SU-DHL-6 (cell line): ENCODE results near the gene SDC3.

Experiments
- CTCF ChIP-seq: fragments of 200-600 bp; sonication (generic); IDR thresholded peaks from one replicate; pipeline ENCODE4 v1.5.1; 2017; ENCODE audit warnings: antibody characterized with exemption, mild to moderate bottlenecking, low read length, moderate library complexity; ENCODE audit not compliant: insufficient read depth, poor library complexity, severe bottlenecking
- EZH2phosphoT487 ChIP-seq: fragments of 200-600 bp; sonication (generic), shearing (Covaris generic); conservative IDR thresholded peaks from 2 replicates; pipeline ENCODE4 v1.6.1; 2018; ENCODE audit warnings: mild to moderate bottlenecking, antibody characterized with exemption, low read length, moderate library complexity, mixed read lengths

DNA sequence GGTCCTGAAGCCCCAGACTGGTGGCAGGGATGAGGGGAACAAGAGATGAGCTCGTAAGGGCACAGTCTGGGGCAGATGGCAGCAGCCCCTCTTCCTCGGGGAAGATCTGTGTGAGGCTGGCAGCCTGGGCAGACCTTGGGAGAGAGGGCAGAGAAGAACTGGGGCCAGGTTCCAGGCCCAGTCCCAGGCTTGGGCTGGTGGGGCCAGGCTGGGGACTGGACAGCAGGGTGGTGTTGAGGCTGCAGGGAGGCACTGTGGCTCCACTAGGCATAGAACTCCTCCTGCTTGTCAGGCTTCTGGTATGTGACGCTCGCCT, 35.7 kb downstream of the SDC3 start:
- TF ChIP-seq EZH2phosphoT487 = no peak
- TF ChIP-seq CTCF = no peak
